ENCODE measurements around the gene BRAF.

GRCh38 chr7:140888087-140888486, 36.6 kb downstream of the BRAF start:
- TF ChIP-seq CTCF (IDR thresholded peaks at IDR 0.05; ENCODE audit: insufficient read depth, low read depth, low read length): no peak
- TF ChIP-seq EZH2 (IDR thresholded peaks at IDR 0.05; ENCODE audit: insufficient read depth, low read length): no peak

All from astrocyte (in vitro differentiated cells and primary cell).